DMS 273 (cell line): ENCODE measurements around the gene ZNF853.
"Not testable (repeated sequence)": the region's sequence is repeated elsewhere in the genome, so short reads cannot be mapped to it uniquely, and the experiment has no call there.

Experiments used
- DNase-seq: peaks from one replicate; lab custom pipeline; 2025; ENCODE audit not compliant: unreplicated experiment; lab: John Stamatoyannopoulos, UW

The ZNF853 gene

DNA sequence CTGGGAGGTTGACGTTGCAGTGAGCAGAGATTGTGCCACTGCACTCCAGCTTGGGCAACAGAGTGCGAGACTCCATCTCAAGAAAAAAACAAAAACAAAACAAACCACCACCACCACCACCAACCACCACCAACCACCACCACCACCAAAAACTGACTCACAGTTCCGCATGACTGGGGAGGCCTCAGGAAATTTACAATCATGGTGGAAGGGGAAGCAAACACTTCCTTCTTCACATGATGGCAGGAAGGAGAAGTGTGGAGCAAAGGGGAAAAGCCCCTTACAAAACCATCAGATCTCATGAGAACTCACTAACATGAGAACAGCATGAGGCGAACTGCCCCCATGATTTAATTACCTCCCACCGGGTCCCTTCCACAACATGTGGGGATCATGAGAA lies 19.6 kb downstream of the ZNF853 start:
- not testable (repeated sequence) for DNase-seq

DNA sequence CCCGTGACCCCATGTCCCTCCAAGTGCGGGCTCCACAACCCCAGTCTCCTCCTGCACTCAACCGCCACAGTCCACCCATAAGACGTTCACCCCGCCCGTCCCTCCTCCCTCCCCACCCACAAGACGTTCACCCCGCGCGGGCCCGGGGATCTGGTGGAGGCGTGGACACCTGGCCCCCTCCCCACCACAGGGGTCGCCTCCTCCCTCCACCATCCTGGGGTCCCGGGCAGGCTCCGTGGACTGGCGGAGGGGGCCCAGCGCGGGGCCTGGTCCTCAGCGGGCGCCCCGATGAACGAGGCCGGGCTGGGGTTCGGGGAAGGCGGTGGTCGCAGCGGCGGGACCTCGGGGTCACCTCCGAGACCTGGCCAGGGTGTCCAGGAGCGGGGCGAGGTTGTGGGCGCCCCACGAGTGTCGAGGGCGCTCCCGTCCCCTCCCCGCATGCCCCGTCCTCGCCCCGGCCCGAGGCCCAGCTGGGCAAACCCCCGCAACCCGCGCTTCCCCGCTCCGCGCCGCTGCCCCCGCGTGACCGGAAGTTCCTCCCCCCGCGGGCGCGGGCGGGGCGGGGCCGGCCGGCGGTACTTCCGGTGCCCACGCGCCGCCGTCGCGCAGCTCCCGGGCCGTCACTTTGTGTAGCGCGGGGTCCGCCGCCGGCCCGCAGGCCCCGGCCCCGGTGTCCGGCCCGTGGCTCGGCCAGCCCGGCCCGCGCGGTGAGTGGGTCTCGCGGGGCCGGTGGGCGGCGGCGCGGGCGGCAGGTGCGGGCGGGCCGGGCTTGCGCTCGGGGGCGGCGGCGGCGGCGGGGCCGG lies 21.5 kb downstream of the ZNF853 start, which contains the start of gene ZNF316:
Gene ZNF316, plus strand, starts transcription at position 578 of the 803 bp plus-strand sequence. CDS start 5,092 bp downstream, outside the sequence.
- peak; percentile 61 for DNase-seq

DNA sequence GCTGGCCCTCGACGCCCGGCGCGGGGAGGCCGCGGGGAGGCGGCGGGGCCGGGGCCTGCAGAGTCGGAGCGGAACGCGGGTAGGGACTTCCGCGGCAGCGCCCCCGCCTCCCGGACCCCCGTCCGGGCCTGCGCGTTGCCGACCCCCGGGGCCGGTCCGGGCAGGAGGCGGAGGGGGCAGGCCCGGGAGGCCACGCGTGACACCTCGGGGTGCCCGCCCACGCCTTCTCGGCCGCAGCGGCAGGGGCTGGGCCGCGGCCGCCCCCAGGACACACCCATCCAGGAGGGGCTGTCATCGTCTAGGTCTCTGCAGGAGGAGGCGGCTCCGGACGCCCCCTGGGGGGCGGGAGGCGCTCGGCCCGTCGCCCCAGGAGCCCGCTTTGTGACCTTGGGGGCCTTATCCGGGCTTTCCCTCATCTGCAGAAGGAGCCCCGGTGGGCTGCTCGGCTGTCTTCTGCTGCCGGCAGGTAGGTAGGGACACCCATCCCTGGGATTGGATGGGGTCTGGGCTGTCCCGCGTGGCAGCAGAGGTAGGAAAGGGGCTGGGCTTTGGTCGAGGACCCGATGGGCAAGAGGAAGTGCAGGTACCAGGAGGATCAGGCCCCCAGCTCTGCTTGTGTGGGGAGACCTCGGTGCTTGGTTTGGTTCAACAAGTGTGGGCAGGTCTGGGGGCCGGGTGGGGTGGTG lies 22.3 kb downstream of the ZNF853 start:
- peak; percentile 79 for DNase-seq

DNA sequence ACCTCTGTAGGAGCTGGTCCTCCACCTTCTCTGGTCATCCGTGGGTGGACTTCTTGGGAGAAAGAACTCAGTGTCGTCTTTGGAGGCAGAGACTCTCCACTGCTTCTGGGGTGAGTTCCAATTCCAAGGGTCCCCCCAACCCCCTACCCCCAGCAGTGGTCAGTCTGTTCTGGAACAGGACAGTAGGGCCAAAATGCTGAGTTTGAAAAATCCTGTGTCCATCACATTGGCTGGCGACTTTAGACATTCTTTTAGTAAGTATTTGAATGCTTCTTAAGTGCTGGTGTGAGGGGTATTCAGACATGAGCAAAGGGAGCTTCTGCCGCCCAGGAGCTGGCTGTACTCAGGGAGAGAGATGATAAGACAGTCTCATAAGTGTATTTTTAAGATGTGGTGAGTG lies 23.6 kb downstream of the ZNF853 start:
- DNase-seq = no peak

DNA sequence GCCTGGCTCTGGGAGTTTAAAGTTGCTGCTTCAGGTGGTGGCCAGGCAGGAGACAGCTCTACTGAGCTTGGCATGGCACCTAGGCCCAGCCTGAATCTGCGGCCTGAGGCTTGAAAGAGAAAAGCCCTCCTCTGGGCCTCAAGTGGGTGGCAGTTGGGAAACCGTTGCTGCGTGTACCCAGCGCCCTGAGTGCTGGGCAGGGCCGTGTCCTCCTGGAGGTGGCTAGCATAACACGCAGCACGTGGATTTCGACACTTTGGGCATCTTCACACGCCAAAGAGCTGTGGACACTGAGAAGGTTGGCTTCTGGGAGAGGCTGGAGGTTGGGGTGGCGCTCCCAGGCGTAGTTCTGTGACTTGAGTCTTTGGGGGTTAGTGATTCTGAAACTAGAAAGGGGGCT lies 24.2 kb downstream of the ZNF853 start:
- DNase-seq = no peak

DNA sequence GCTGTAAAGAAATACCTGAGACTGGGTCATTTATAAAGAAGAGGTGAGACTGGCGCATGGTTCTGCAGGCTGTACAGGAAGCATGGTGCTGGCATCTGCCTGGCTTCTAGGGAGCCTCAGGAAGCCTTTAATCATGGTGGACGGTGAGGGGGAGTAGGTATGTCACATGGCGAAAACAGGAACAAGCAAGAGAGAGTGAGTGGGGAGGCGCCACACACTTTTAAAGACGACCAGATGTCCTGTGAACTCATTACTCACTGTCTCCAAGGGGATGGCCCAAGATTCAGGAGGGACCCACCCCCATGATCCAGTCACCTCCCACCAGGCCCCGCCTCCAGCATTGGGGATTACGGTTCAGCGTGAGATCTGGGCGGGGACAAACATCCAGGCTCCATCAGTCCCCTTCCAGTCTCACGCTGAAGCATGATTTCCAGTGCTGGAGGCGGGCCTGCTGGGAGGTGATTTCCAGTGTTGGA lies 24.9 kb downstream of the ZNF853 start:
- DNase-seq = peak; percentile 37

DNA sequence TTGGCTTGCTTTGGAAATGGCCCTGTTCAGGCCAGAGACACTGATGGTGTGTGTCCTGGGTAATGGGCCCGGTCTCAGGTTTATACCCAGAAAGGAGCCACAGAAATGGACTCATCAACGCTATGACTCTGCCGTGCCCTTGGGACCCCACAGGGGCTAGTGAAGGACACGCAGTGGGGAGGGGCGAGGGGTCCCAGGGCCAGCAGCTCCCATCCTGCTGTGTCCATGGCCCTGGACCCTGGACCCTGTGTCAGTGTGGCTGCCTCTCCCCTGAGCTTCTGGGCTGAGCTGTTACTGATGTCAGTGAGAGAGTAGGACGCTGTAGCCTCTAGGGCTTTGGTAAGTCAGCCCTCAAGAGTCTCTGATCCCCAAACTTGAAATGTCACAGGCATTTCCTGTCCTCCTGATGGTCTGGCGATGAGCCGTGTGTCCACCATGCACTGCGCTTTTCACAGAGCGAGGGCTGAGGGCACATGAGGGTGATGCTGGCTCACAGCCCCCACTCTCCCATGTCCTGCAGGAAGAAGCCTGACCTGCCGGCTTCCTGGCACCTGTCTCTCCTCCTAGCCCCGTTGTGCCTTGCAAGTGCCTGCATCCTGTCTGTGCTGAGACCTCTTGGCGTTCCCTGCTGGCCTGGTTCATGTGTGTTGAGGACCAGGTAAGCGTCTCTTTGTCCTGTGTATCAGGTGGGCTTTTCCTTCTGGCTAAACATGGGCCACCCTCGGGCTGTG lies 26.1 kb downstream of the ZNF853 start:
- no peak for DNase-seq

DNA sequence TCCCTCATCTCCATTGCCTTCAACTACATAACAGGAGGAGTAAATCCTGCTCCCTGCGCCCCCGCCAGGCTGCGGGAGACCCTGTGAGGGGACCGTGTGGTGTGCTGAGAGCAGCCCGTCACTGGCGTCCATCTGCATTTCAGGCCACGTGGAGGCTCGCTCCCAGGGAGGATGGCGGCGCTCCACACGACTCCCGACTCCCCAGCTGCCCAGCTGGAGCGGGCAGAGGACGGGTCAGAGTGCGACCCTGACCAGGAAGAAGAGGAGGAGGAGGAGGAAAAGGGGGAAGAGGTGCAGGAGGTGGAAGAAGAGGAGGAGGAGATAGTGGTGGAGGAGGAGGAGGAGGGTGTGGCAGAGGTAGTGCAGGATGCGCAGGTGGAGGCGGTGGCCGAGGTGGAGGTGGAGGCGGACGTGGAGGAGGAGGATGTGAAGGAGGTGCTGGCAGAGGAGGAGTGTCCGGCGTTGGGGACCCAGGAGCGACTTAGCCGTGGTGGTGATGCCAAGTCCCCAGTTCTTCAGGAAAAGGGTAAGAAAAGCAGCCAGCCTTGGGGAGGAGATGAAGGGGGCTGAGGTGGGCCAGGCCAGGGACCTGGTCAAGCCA lies 26.9 kb downstream of the ZNF853 start:
- DNase-seq = no peak

DNA sequence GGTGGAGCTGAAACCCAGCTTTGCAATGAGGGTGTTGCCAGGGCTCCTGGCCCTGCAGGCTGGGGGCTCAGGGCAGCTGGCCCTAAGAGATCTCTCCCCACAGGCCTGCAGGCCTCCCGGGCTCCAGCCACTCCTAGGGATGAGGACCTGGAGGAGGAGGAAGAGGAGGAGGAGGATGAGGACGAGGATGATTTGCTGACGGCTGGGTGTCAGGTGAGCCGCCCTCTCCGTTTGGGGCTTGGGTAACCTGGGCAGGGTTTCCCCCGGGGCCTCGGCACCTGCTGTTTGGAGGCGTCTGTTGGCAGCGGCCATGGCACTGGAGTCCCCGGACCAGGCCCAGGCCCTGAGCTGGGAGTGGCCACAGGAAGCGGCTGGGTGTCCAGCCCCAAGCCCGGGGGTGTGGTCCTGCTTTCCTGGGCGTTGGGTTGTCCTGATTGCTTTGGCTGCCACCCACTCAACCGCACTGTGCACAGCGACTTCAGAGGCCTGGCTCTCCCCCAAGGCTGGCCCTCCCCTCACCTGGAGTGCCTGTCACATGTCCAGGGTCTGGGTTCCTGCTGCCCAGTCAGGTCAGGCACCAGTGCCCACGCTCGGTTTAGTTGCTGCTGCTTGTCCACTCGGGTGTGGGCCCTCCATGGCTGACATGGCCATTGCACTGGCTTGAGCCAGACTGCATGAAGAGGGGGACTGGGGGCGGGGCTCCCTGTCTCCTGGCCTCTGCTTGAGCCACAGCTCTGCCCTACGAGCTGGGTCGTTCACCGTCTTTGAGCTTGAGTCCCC lies 27.6 kb downstream of the ZNF853 start:
- DNase-seq = no peak

DNA sequence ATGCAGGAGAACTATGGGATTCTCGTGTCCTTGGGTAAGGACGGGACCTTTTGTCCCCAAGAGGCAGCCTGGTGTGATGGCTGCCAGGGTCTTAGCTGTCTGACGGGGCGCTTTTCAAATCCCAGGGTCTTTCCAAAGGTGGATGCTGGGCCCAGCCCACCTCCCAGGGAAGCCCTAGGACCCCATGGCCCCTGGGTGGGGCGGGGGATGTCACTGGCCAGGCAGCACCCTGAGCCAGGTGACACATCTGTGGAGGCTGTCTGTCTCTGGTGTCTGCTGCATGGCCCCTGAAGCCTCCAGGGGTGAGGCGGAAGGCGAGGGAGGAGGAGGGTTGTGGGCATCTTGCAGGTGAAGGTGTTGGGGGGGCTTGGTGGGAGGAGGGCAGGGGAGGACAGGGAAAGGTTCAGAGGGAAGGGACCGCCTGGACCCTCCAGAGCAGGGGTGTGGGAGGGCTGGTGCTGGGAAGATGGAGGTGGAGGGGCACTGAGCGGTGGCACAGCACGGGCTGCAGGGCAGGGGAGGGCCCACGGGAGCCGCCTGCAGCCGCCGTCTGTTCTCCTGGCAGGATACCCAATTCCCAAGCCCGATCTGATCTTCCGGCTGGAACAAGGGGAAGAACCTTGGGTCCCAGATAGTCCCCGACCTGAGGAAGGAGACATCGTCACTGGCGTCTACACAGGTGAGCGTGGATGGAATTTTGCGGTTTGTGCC lies 28.7 kb downstream of the ZNF853 start:
- DNase-seq = no peak

DNA sequence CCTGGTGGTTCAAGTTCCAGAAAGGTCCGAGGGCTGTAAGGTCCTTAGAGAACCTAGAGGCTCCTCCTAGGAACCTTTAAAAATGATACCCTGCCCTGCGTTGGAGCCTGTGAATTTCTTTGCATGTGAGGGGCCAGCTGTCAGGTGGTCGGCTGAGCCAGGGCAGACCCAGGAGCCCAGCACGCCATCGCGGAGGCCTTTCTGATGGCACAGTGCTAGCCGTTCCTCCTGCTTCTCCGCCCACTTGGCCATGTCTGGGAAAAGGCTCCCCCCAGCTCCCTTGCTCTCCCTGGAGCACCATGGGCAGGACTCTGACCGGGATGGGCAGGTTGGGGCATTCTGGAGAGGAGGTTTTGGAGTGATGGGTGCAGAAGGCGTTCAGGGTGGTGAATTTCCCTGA lies 29.3 kb downstream of the ZNF853 start:
- DNase-seq = no peak

DNA sequence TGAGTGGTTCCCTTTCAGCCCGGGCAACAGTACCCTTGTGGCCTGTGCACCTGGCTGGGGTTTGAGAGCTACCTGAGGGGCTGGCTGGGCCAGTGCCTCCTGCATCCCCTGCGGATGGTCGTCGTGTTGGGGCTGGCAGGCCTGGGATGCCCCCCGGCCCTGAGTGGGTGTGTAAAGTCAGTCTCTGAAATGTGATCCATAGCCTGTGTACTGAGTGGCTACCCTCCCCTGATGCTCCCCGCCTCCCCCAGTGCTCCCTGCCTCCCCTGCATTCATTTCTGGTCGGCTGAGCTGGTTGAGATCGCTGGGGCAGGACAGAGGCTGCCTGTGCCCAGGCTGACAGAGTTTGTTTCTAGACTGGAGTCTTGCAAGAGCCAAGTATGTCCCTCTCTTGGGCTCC lies 31.1 kb downstream of the ZNF853 start:
- no peak for DNase-seq

DNA sequence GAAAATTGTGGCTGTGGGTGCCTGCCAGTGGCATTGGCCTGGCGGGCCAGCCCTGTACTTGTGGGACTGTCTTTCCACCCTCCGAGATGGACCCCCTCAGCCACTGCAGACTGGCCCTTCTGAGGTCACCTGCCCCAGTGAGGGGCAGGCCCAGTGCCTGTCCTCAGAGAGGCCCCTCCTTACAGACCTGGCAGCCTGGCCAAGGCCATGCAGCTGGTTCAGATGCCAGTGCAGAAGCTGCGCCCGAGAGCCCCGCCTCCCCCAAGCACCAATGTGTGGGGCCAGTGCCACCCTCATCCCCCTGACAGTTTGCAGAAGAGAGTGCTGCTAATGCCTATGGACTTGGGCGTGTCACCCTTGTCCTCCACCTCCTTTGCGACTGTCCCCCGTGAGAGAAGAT lies 31.7 kb downstream of the ZNF853 start:
- DNase-seq = no peak

DNA sequence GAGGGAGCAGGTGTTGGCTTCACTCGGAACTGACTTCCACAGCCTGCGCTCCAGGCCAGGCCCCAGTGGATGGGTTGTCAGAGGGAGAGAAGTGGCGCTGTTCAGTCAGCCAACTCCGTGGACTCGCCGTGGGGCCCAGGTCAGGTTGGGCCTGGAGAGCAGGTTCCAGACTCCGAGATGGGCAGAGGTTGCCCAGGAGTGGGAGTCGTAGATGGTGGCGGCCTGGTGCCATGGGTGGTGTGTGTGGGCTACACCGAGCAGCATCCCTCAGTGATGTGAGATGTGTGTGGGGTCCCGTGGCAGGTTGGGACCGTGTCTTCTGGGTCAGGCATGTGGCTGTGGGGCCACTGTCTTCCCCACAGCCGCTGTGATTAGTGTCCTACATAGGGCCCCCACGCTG lies 32.1 kb downstream of the ZNF853 start:
- DNase-seq = no peak

DNA sequence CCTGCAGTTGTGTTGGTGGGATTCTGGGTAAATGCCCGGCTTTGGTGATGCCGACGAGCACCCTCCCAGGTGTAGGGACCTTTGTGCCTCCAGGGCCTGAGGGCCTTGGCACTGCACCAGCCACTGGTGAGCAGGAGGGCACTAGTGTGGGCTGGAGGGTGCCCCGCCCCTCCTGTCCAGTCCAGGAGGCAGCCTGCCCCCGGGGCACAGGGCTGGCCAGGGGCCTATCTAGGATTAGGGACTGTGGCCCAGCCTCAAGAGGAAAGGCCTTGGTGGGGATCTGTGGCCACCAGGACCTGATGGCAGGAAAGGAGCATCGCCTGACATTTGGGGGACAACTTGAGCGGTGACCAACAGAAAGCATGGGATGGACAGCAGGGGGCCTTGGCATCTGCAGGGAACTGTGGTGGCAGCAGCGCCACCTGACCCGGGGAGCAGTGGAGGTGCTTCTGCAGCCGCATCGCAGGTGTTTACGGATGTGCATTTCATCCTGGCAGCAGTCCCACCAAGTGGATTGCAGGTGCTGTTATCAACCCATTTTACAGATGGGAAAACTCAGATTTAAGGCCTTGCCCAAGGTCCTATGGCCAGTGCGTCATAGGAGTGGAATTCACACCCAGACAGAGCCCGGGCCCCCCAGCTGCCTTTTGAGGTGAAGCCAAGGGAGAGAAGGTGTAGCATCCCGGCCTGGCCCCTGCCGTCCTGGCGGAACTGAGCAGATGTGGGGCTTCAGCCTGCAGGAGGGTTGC lies 32.8 kb downstream of the ZNF853 start:
- DNase-seq = no peak

DNA sequence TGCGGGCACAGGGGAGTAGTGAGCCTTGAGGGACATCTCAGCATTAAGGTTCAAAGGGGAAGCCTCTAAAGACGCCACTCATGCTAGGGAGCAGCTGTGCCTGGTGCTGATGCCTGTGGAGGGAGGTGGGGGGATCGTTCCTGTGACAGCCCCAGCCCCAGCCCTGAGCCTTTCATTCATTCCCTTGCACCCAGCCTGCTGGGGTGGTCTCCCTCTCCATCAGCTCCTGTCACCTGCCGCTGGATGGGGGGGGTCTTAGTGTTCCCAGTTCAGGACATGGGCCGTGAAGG lies 33.4 kb downstream of the ZNF853 start:
- DNase-seq = no peak

DNA sequence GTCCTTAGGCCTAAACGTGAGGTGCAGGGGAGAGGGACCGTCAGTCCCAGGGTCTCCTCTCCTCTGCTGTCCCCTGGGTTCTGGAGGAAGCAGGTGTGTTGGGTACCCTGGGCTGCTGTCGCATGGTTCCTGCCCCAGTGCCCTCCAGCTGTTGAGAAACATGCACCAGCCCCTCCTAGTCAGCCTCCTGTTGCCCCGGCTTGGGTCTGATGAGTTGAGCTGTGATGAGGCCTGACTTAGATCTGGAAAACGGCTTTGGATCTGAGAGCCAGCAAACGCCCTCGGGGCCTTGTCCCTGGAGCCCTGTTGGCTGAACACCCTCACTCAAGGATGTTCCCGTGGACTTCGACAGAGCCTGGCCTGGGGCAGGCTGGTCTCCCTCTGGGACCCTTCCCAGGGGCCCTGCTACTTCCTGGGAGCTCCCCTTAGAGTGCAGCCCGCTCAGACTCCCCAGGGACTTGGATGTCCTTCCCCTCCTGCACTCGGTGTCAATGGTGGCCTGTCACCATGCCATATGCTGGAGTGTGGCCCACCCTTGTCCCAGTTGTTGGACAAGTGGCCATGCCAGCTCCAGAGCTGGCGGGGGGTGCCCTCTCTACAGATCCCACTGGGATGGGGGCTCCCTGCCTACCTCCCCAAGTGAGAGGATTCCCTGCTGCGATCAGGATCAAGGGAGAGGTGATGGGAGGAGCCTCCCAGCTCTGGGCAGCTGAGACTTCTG lies 34.0 kb downstream of the ZNF853 start:
- no peak for DNase-seq

DNA sequence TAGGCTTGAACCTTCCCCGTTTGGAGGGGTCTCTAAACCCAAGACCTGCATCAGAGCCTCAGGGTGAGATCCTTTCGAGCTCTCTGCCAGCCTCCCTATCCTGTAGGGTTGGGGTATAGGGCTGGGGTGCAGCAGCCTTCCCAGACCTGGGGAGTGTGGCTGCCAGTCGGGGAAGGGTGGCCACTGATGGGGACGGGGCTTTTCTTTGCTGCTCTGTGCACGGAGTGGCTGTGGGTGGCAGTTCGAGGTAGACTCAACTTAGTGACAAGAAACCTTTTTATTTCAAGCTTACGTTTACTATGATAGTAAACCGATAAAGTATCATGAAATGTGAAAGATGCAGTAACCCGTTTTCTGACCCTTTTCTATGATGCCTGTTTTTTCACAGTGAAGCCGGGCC lies 34.7 kb downstream of the ZNF853 start:
- no peak for DNase-seq

DNA sequence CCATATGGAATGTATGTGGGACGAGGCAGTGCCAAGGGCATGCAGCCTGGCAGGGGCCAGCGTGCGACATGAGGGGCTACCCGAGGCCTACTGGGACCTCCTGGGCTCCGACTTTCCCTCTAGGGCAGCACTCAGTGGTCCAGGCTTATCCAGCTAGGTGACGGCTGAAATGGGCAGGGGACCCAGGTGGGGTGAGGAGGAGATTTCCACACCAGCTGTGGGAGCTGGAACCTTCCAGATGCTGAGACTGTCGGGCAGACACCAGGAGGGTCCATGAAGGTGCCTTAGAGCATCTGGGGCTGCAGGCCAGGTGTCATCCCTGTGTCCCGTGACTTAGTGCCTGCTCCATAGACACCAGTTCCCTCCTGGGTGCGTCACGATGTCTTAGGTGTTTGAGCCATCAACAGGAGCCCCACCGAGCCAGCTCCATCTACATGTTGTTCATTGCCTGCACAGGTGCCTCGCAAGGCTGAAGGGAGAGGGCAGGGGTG lies 35.2 kb downstream of the ZNF853 start:
- no peak for DNase-seq
